ENCODE results near the gene FAM43B.

Gene FAM43B

DNA sequence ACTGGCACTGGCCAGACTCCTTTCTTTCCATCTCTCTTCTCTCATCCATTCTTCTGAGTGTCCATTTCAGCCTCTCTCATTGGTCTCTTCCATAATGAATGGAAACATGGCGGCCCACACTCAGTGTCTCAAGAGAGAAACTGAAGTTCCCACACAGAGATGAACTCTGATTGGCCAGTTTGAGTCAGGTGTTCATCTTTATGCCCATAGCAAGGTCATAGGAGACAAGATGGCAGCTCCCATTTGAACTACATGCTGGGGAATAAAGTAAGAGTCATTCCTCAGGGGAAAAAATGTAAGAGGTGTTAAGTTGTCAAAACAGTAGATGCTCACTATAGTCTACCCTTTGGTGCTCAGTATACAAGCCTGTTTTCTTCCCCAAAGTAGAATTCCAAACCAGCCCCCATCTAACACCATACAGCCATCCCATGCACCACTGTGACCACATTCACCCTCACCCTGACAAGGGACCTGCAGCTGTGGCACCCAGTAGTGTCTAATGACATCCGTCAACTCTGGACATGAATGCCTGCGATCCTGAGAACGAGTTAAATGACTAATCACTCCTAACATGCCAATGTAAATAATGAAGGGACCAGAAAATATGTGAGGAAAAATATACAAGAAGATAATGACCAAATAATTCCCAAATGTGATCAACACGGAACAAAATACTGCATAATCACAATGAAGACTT, 48.9 kb downstream of the FAM43B start:
- no peaks in the 10 kb centered on the region for H3K36me3 ChIP-seq (ENCODE audit: control insufficient read depth in 2 of 2, insufficient read depth in 1 of 2, low read length in 2 of 2)
- ChIA-PET POLR2A (no interaction called here), CTCF (no interaction called here)
- H3K4me3 ChIP-seq (ENCODE audit: low read depth, low read length): no peak overlapping the region
- no peaks in the 10 kb centered on the region for H3K9me3 ChIP-seq (ENCODE audit: control insufficient read depth, insufficient read depth, low read depth, low read length)
- H3K27ac ChIP-seq (ENCODE audit: extremely low read depth, low read depth, low read length): no peak overlapping the region
- TF ChIP-seq YY2 (tag by site-specific recombination; IDR thresholded peaks at IDR 0.05): peak; percentile 74
- TF ChIP-seq ZNF24 (tag by site-specific recombination; IDR thresholded peaks at IDR 0.05): no peak
- no peaks in the 10 kb centered on the region for H3K4me1 ChIP-seq (ENCODE audit: control insufficient read depth, insufficient read depth, low read length)

- Histone ChIP-seq H3K27ac (ENCODE audit: extremely low read depth, low read depth, low read length) (no peak overlapping the region), H3K36me3 (ENCODE audit: control insufficient read depth in 2 of 2, insufficient read depth in 1 of 2, low read length in 2 of 2) (no peaks in the 10 kb centered on the region), H3K4me3 (ENCODE audit: low read depth, low read length) (no peak overlapping the region), H3K9me3 (ENCODE audit: control insufficient read depth, insufficient read depth, low read depth, low read length) (no peaks in the 10 kb centered on the region), H3K4me1 (ENCODE audit: control insufficient read depth, insufficient read depth, low read length) (no peaks in the 10 kb centered on the region)
- ChIA-PET CTCF (interaction anchor here (0.7 to 1.4 kb wide), 2 partner anchors 28 to 557 kb away, joined by 4 to 5 read pairs; no protein-coding TSS in a partner anchor), POLR2A (no interaction called here)
- TF ChIP-seq ZNF114 (tag by site-specific recombination; IDR thresholded peaks at IDR 0.05): no peak
- no peak for TF ChIP-seq ZNF792 (tag by site-specific recombination; IDR thresholded peaks at IDR 0.05)
Measured at GRCh38 chr1:20602851-20603450, 50.6 kb downstream of the FAM43B start.

DNA sequence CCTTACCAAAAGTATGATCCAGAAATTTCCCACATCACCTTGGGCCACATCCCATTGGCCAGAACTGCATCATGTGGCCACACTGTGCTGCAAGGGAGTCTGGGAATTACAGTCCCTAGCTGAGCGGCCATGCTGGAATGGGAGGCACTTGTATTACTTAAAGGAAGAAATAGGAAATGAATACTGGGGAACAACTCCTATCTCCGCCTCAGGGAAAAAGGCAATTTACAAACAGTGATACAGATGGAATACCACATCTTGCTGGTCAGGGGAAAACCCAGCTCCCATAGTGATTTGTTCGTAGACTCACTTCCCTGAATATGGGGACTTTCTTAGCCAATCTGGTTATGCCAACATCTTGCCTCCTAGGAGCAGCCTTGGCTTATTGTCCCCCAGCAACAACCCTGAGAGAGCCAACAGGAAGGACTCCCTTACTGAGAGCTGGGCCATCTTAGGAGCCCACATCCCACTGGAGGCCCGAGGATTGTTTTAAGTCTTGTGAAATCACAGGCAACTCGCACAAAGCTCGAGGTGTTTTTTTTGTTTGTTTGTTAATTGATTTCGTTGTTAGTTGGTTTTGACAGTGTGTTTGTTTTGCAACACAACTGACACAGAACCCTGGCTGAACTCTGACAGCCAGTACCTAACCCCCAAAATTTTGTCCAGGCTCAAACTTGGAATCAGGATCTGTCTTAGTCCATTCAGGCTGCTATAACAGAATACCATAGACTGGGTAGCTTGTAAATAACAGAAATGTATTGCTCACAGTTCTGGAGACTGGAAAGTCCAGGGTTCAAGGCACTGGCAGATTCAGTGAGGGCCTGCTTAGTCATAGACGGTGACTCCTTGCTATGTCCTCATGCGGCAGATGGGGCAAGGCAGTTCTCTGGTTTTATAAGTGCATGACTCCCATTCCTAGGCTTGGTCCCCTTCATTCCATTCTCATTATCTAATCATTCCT, 51.4 kb downstream of the FAM43B start:
- CTCF ChIA-PET: interaction anchor here (0.6 to 1.4 kb wide), 4 partner anchors 29 to 558 kb away, joined by 3 to 5 read pairs (median 4); no protein-coding TSS in a partner anchor
- no peaks in the 10 kb centered on the region for H3K4me1 ChIP-seq (ENCODE audit: control insufficient read depth, insufficient read depth, low read length)
- H3K4me3 ChIP-seq (ENCODE audit: low read depth, low read length): no peak overlapping the region
- no peak for TF ChIP-seq ZNF596 (tag by site-specific recombination; IDR thresholded peaks at IDR 0.05)
- TF ChIP-seq KLF10 (tag by site-specific recombination; IDR thresholded peaks at IDR 0.05): no peak
- no peak for TF ChIP-seq ZNF548 (tag by site-specific recombination; IDR thresholded peaks at IDR 0.05)
- TF ChIP-seq ZNF600 (tag by site-specific recombination; IDR thresholded peaks at IDR 0.05): no peak
- no peak for TF ChIP-seq ZNF555 (tag by site-specific recombination; conservative IDR thresholded peaks at IDR 0.05)
- no peak for TF ChIP-seq ZNF292 (tag by site-specific recombination; IDR thresholded peaks at IDR 0.05; ENCODE audit: borderline replicate concordance, low read depth)
- TF ChIP-seq ZNF266 (tag by site-specific recombination; IDR thresholded peaks at IDR 0.05; ENCODE audit: low read depth): peak; percentile 28; the same call in 1 of the 2 replicates
- TF ChIP-seq GLIS2 (tag by site-specific recombination; IDR thresholded peaks at IDR 0.05): no peak
- no peaks in the 10 kb centered on the region for H3K36me3 ChIP-seq (ENCODE audit: control insufficient read depth in 2 of 2, insufficient read depth in 1 of 2, low read length in 2 of 2)
- H3K9me3 ChIP-seq (ENCODE audit: control insufficient read depth, insufficient read depth, low read depth, low read length): no peaks in the 10 kb centered on the region
- POLR2A ChIA-PET: no interaction called here
- no peak overlapping the region for H3K27ac ChIP-seq (ENCODE audit: extremely low read depth, low read depth, low read length)
